ENCODE results near the gene MRGPRX4.

- TF ChIP-seq CTCF (IDR thresholded peaks at IDR 0.05) (no peak), POLR2AphosphoS5 (IDR thresholded peaks at IDR 0.05) (no peak)
These were observed 20.4 kb downstream of the MRGPRX4 start for GRCh38 chr11:18193010-18193409.

Data from breast epithelium (tissue), 3 donors.